Neutrophil (primary cell): Measurements from ENCODE around the gene GRIK4.

Experiments
- H3K27ac ChIP-seq: fragments of 200-600 bp; sonication (generic); 2 replicates; pipeline ENCODE4 v1.5.1; 2016; ENCODE audit warnings: mild to moderate bottlenecking, moderate library complexity
- H3K27me3 ChIP-seq: fragments of 200-600 bp; sonication (generic); 2 replicates; pipeline ENCODE4 v1.6.0; 2016; ENCODE audit warnings: mild to moderate bottlenecking
- H3K36me3 ChIP-seq: fragments of 200-600 bp; sonication (generic); 2 replicates; pipeline ENCODE4 v1.5.1; 2017
- H3K4me1 ChIP-seq, 2 experiments: fragments of 200-600 bp in 1 of 2; sonication (generic) in 1 of 2; 1 replicate in 1 of 2; 2 replicates in 1 of 2; pipeline versions ENCODE4 v1.5.1 to v1.6.1; 2013 to 2016; ENCODE audit warnings: low read depth in 1 of 2, low read length in 1 of 2, mild to moderate bottlenecking in 1 of 2, moderate library complexity in 1 of 2; ENCODE audit not compliant: control insufficient read depth in 1 of 2, insufficient read depth in 1 of 2
- H3K4me3 ChIP-seq, 2 experiments: fragments of 200-600 bp in 1 of 2; sonication (generic) in 1 of 2; 1 replicate in 1 of 2; 2 replicates in 1 of 2; pipeline ENCODE4 v1.5.1; 2013 to 2016; ENCODE audit warnings: low read depth in 1 of 2, low read length in 1 of 2, mild to moderate bottlenecking in 1 of 2, moderate library complexity in 1 of 2
- H3K9me3 ChIP-seq: fragments of 200-600 bp; sonication (generic); 2 replicates; pipeline ENCODE4 v1.5.1; 2016
- CTCF ChIP-seq: fragments of 200-600 bp; sonication (generic); IDR thresholded peaks from 2 replicates; pipeline ENCODE4 v1.5.1; 2016; ENCODE audit warnings: antibody characterized with exemption

GRIK4 gene

GRCh38 chr11:120805960-120806555 is 294.5 kb downstream of the GRIK4 start:
- H3K36me3 ChIP-seq: no peaks in the 10 kb centered on the region
- no peaks in the 10 kb centered on the region for H3K4me1 ChIP-seq
- H3K27me3 ChIP-seq: peaks cover 25% of the 10 kb centered on the region
- no peaks in the 10 kb centered on the region for H3K9me3 ChIP-seq
- no peak overlapping the region for H3K4me3 ChIP-seq
- no peak for TF ChIP-seq CTCF
- no peak overlapping the region for H3K27ac ChIP-seq

GRCh38 chr11:120807414-120808150 is 296.0 kb downstream of the GRIK4 start:
- no peak overlapping the region for H3K4me3 ChIP-seq
- H3K27me3 ChIP-seq: peaks cover 25% of the 10 kb centered on the region
- H3K36me3 ChIP-seq: no peaks in the 10 kb centered on the region
- H3K4me1 ChIP-seq: no peaks in the 10 kb centered on the region
- TF ChIP-seq CTCF: no peak
- H3K9me3 ChIP-seq: no peaks in the 10 kb centered on the region
- H3K27ac ChIP-seq: no peak overlapping the region

GRCh38 chr11:120808616-120809050 is 297.1 kb downstream of the GRIK4 start:
- Histone ChIP-seq H3K9me3 (no peaks in the 10 kb centered on the region), H3K27me3 (peaks cover 29% of the 10 kb centered on the region), H3K27ac (no peak overlapping the region), H3K4me1 (no peaks in the 10 kb centered on the region), H3K36me3 (no peaks in the 10 kb centered on the region), H3K4me3 (no peak overlapping the region)
- no peak for TF ChIP-seq CTCF

GRCh38 chr11:120810251-120810650 is 298.7 kb downstream of the GRIK4 start:
- no peaks in the 10 kb centered on the region for H3K36me3 ChIP-seq
- H3K4me3 ChIP-seq: no peak overlapping the region
- H3K27ac ChIP-seq: no peak overlapping the region
- TF ChIP-seq CTCF: no peak
- peaks cover 24% of the 10 kb centered on the region for H3K27me3 ChIP-seq
- no peaks in the 10 kb centered on the region for H3K4me1 ChIP-seq
- no peaks in the 10 kb centered on the region for H3K9me3 ChIP-seq

- Histone ChIP-seq H3K4me3 (no peak overlapping the region), H3K9me3 (no peaks in the 10 kb centered on the region), H3K27me3 (peaks cover 18% of the 10 kb centered on the region), H3K27ac (no peak overlapping the region), H3K4me1 (no peaks in the 10 kb centered on the region), H3K36me3 (no peaks in the 10 kb centered on the region)
- no peak for TF ChIP-seq CTCF
Measured at GRCh38 chr11:120811199-120811598, 299.7 kb downstream of the GRIK4 start.
